Loucy (cell line): ENCODE measurements around the gene CLEC16A.

ENCODE experiments used
- H2AFZ ChIP-seq: fragments of 200-600 bp; sonication (generic); 2 replicates; pipeline ENCODE4 v1.6.0; 2016; ENCODE audit warnings: antibody characterized with exemption, mild to moderate bottlenecking, low read length, moderate library complexity
- H3F3A ChIP-seq: fragments of 200-600 bp; 2 replicates; pipeline ENCODE4 v1.6.0; 2016; ENCODE audit warnings: antibody characterized with exemption, low read depth, mild to moderate bottlenecking
- H3K27me3 ChIP-seq: fragments of 200-600 bp; sonication (generic); 2 replicates; pipeline ENCODE4 v1.6.1; 2014; ENCODE audit warnings: low read length, mild to moderate bottlenecking; ENCODE audit not compliant: insufficient read depth, poor library complexity, severe bottlenecking
- H3K36me3 ChIP-seq: fragments of 200-600 bp; sonication (generic); 2 replicates; pipeline ENCODE4 v1.6.1; 2016; ENCODE audit warnings: low read length; ENCODE audit not compliant: insufficient read depth
- H3K4me1 ChIP-seq: fragments of 200-600 bp; sonication (generic); 2 replicates; pipeline ENCODE4 v1.5.1; 2014; ENCODE audit warnings: low read length, mild to moderate bottlenecking; ENCODE audit not compliant: insufficient read depth, poor library complexity, severe bottlenecking
- H3K4me2 ChIP-seq: fragments of 200-600 bp; sonication (generic); 2 replicates; pipeline ENCODE4 v1.6.0; 2014; ENCODE audit warnings: antibody characterized with exemption, low read length, low read depth, mild to moderate bottlenecking; ENCODE audit not compliant: poor library complexity, severe bottlenecking
- H3K4me3 ChIP-seq: fragments of 200-600 bp; sonication (generic); 2 replicates; pipeline ENCODE4 v1.5.1; 2014; ENCODE audit warnings: low read length, mild to moderate bottlenecking, mixed read lengths; ENCODE audit not compliant: poor library complexity, severe bottlenecking
- H3K79me2 ChIP-seq: fragments of 200-600 bp; sonication (generic); 2 replicates; pipeline ENCODE4 v1.6.1; 2014; ENCODE audit warnings: low read length; ENCODE audit not compliant: insufficient read depth
- H3K9ac ChIP-seq: fragments of 200-600 bp; sonication (generic); 2 replicates; pipeline ENCODE4 v1.6.0; 2014; ENCODE audit warnings: mild to moderate bottlenecking, low read depth, low read length, moderate library complexity; ENCODE audit not compliant: poor library complexity, severe bottlenecking
- H3K9me2 ChIP-seq: fragments of 200-600 bp; sonication (generic); replicated peaks from 2 replicates; pipeline ENCODE4 v1.6.1; 2016; ENCODE audit warnings: low read depth, low read length, mixed read lengths
- H3K9me3 ChIP-seq: fragments of 200-600 bp; sonication (generic); 2 replicates; pipeline ENCODE4 v1.6.1; 2014; ENCODE audit warnings: mild to moderate bottlenecking, antibody characterized with exemption, low read length, low read depth; ENCODE audit not compliant: insufficient read depth
- H4K20me1 ChIP-seq: fragments of 200-600 bp; sonication (generic); 2 replicates; pipeline ENCODE4 v1.6.0; 2014; ENCODE audit warnings: antibody characterized with exemption, low read length, mild to moderate bottlenecking; ENCODE audit not compliant: insufficient read depth, poor library complexity, severe bottlenecking
- EZH2phosphoT487 ChIP-seq: fragments of 200-600 bp; IDR thresholded peaks from 2 replicates; pipeline ENCODE4 v1.6.1; 2018; ENCODE audit warnings: antibody characterized with exemption, mild to moderate bottlenecking, moderate library complexity, borderline replicate concordance
- TF ChIP-seq, protein P1 (sequence below): fragments of 200-600 bp; sonication (generic); conservative IDR thresholded peaks from 2 replicates; pipeline ENCODE4 v1.5.1; 2014; ENCODE audit warnings: mild to moderate bottlenecking, antibody characterized with exemption, low read length

Gene CLEC16A

DNA sequence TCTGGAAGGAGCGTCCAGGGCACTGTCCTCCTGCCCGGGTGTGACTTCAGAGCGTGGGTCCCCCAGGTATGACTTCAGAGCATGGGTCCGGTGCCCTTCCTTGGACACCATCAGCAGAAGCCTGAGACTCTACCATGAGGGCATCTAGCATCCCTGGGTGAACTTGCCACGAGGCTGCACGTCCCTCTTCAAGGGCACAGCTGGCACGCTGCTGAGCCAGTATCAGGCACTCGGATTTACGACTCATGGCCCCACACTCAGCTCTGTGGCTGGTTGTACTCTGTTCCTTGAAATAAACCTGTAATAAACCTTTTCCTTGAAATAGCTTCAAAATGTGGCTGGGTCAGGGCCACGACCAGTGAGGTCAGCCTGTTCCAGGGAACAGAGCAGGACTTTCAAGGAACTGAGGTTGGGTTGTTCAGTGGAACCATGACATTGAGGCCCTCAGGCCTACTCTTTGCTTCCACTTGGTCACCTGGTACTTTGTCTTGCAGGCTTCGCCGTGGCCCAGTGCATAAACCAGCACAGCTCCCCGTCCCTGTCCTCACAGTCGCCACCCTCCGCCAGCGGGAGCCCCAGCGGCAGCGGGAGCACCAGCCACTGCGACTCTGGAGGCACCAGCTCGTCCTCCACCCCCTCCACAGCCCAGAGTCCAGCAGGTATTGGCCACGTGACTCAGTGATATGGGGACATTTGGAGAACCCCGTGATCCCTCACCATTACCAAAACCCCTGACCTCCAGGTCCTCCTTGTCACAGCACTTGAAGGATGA, 221.7 kb downstream of the CLEC16A start:
- Histone ChIP-seq H3K79me2 (no peaks in the 10 kb centered on the region), H4K20me1 (no peaks in the 10 kb centered on the region), H3K9me3 (no peaks in the 10 kb centered on the region), H3K4me2 (no peak overlapping the region), H3K4me3 (no peak overlapping the region), H2AFZ (no peak overlapping the region), H3K4me1 (no peaks in the 10 kb centered on the region), H3K9ac (no peak overlapping the region), H3K27me3 (no peaks in the 10 kb centered on the region), H3F3A (no peaks in the 10 kb centered on the region), H3K9me2 (no peaks in the 10 kb centered on the region), H3K36me3 (no peaks in the 10 kb centered on the region)
- TF ChIP-seq, protein P1, sequence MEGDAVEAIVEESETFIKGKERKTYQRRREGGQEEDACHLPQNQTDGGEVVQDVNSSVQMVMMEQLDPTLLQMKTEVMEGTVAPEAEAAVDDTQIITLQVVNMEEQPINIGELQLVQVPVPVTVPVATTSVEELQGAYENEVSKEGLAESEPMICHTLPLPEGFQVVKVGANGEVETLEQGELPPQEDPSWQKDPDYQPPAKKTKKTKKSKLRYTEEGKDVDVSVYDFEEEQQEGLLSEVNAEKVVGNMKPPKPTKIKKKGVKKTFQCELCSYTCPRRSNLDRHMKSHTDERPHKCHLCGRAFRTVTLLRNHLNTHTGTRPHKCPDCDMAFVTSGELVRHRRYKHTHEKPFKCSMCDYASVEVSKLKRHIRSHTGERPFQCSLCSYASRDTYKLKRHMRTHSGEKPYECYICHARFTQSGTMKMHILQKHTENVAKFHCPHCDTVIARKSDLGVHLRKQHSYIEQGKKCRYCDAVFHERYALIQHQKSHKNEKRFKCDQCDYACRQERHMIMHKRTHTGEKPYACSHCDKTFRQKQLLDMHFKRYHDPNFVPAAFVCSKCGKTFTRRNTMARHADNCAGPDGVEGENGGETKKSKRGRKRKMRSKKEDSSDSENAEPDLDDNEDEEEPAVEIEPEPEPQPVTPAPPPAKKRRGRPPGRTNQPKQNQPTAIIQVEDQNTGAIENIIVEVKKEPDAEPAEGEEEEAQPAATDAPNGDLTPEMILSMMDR, result no peak
- no peak for TF ChIP-seq EZH2phosphoT487

DNA sequence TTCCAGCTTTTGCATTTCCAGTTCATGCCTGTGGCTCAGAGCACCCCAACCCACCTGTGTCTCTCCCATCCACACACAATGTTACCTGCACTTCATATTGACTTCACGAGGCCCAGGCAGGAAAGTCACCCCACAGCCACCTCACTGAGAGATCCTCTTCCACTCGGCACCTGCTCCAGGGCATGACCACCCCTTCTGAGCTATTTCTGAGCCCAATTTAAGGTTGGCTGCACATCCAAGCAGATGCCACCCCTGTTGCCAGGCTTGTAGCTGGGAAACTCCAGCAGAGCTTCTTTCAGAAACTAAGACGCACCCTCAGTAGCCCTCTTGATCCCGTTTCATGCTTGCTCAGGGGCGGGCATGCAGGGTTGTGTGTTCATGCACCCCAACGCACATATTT, 223.2 kb downstream of the CLEC16A start:
- Histone ChIP-seq H3K4me1 (no peaks in the 10 kb centered on the region), H2AFZ (no peak overlapping the region), H3K79me2 (no peaks in the 10 kb centered on the region), H4K20me1 (no peaks in the 10 kb centered on the region), H3K27me3 (no peaks in the 10 kb centered on the region), H3K9ac (no peak overlapping the region), H3K9me2 (no peaks in the 10 kb centered on the region), H3K4me2 (no peak overlapping the region), H3K9me3 (no peaks in the 10 kb centered on the region), H3K36me3 (no peaks in the 10 kb centered on the region), H3K4me3 (no peak overlapping the region), H3F3A (no peaks in the 10 kb centered on the region)
- TF ChIP-seq, protein P1, result no peak
- TF ChIP-seq EZH2phosphoT487, result no peak

DNA sequence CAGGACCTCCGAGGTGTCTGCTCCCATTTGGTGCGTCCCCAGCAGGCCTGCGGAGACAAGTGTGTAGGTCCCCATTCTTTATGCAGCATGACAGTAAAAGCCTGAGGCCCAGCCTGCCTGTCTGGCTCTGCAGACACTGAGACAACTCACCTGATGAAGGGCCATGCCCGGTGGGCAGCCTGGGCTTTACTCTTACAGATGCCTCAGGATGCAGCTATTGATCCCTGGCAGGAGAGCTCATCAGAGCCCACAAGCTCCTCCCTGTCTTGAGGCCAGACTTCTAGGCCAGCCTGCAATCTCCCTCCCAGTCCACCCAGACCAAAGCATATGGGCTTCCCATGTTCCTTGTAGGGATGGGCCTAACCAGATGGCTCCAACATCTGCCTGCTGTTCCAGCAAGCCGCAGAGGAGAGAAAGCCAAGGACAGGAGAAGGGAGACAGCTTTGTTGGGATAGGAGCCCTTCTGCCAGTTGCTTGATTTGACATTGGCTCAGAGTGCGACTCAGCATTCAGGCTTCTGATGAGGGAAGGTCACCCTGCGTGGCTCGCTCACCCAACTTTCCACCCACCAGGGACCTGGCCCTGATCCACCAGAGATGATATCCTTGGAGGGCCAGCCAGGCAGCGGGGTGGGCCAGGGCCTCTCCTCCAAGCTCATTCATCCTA, 224.2 kb downstream of the CLEC16A start:
- Histone ChIP-seq H3K9me2 (no peaks in the 10 kb centered on the region), H3K4me1 (no peaks in the 10 kb centered on the region), H4K20me1 (no peaks in the 10 kb centered on the region), H3K9me3 (no peaks in the 10 kb centered on the region), H3K9ac (no peak overlapping the region), H3F3A (no peaks in the 10 kb centered on the region), H3K4me3 (no peak overlapping the region), H3K79me2 (no peaks in the 10 kb centered on the region), H3K4me2 (no peak overlapping the region), H3K27me3 (no peaks in the 10 kb centered on the region), H3K36me3 (no peaks in the 10 kb centered on the region), H2AFZ (no peak overlapping the region)
- TF ChIP-seq EZH2phosphoT487, result no peak
- TF ChIP-seq, protein P1, result no peak
